AG09319 (cell line): ENCODE results near the gene DHFR2.
A peak's percentile ranks its signal among the peaks of the same experiment; 100 is the strongest.

Experiments used
- DNase-seq: peaks from one replicate; pipeline ENCODE4 v3.0.0-alpha.2; 2010; ENCODE audit warnings: low read depth; ENCODE audit errors: extremely low read depth
- CTCF ChIP-seq: IDR thresholded peaks from 2 replicates; pipeline ENCODE4 v1.5.1; 2011; ENCODE audit warnings: low read depth, mild to moderate bottlenecking, inconsistent platforms, low read length, moderate library complexity

Gene DHFR2

GRCh38 chr3:94043285-94043684, 19.4 kb downstream of the DHFR2 start:
- no peak for DNase-seq
- no peak for TF ChIP-seq CTCF

- TF ChIP-seq CTCF = peak; percentile 35
- no peak for DNase-seq
Observed at GRCh38 chr3:94036909-94037507, 25.7 kb downstream of the DHFR2 start.

- TF ChIP-seq CTCF = no peak
- no peak for DNase-seq
Observed at GRCh38 chr3:94028093-94028837, 34.5 kb downstream of the DHFR2 start, which contains the start of gene STX19. Gene STX19, minus strand, starts transcription at chr3:94028597. Its CDS starts 13,328 bp downstream, at chr3:94015269.

- TF ChIP-seq CTCF = no peak
- DNase-seq = no peak
Observed at GRCh38 chr3:94026623-94027022, 36.1 kb downstream of the DHFR2 start.

GRCh38 chr3:94024385-94024784, 38.3 kb downstream of the DHFR2 start:
- TF ChIP-seq CTCF = no peak
- DNase-seq = no peak

- DNase-seq = no peak
- TF ChIP-seq CTCF = no peak
Observed at GRCh38 chr3:94020293-94020692, 42.4 kb downstream of the DHFR2 start.

GRCh38 chr3:94019659-94020058, 43.1 kb downstream of the DHFR2 start:
- no peak for DNase-seq
- TF ChIP-seq CTCF = no peak
